GM18870 (cell line): ENCODE results near the gene FSTL4.

Experiments used
- ATAC-seq: cut with Tn5 transposase; IDR thresholded peaks from one replicate; pipeline ENCODE4 v1.9.1; 2021; ENCODE audit warnings: moderate library complexity; ENCODE audit not compliant: unreplicated experiment

The FSTL4 gene

DNA sequence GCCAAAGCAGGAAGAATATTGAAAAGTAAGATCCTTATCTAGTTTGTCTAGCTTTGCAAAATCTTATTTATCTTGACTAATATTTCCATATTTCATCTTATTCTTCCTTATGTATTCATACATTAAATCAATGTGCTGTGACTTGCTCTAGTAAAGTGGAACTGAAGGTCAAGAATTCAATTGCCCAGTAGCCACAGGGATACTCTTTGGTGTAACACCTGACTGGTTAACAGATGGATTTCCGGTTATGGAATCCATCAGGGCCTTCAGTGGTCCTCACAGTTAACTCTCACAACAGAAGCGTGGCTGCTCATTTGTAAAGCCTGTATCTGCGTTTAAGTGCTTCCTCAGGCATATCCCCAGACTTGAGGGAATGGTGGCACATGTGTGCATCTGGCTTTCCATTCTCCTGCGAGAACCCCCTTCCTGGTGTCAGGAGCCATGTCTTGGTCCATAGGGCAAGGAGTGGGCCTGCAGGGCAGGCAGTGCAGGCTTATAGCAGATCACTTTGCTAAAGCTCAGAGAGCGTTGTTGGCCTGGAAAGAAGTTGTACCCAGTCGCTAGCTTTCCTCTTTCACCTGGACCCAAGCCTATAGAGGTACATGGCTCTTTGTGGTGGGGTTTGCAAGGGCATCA lies 461.3 kb downstream of the FSTL4 start:
- no peak for ATAC-seq

DNA sequence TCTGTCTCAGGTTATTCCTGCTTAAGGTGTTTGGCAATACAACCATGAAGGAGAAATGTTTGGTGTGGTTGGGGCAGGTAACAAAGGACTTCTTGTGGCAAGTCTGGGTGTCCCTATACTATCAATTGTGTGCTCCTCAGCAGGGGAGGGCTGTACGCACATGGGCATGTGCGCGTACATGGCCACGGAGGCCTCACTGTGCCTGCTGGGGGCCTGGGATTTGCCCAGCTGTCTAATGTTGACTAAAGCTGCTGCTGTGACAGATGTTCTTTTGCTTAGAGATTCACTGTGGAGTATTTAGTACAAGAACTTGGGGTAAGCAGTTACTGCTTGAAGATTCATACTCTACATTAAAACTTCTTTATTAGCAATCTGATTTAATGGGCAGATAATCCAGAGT lies 463.0 kb downstream of the FSTL4 start:
- no peak for ATAC-seq

DNA sequence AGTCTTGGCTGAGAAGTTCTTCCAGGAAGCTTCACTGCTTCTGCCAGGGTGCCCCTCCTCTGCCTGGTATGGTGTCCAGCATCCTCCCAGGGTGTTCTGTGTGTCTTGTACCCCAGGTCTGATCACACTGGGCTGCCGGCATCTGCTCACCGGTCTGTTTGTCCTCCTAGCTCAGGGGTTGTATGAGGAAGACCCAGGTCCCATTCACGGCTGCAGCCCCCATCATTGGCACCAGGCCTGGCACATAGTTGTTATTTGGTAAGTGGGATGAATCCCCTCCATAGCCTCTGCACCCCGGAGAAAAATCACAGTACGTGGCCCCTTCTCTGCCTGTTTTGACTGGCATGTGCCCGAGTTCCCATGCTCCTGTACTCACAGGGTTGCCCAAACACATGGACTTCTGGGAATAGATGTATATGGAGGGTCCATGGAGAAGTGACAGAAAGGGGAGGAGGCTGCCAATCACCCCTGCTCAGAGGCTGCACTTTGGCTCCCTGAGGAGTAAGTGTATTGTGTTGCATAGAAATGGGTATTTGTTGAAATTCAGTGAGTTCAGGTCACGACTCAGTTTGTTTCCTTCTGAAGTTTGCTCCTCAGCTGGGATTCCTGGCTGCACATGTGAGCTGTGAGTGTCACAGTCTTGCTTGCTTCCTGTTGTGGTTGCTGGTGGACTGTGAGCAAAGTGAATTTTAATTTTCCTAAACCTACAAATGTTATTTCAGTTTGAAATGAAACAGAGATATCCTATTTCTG lies 464.4 kb downstream of the FSTL4 start:
- ATAC-seq: no peak

DNA sequence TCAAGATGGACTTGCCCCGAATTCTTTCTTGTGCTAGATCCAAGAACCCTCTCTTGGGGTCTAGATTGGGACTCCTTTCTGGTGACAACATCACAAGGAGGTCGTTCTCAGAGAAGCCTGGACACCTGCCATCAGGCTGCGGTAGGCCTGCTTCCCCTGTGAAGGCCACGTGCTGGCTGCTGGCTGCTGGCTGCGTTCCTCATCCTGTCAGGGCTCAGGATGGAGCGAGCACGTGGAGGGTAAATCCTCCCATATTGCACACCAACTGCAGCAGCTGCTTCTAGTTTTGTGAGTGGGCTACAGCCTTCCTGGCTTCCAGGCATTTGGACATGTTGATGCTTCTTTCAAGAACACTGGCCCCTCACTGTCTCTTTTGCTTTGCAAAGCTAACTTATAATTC lies 464.9 kb downstream of the FSTL4 start:
- ATAC-seq: no peak
